GM12872 (cell line): ENCODE measurements around the gene SLC24A4.

Source experiments
- CTCF ChIP-seq: IDR thresholded peaks from 3 replicates; pipeline ENCODE4 v1.5.1; 2011; ENCODE audit warnings: low read depth, mild to moderate bottlenecking, low read length, moderate library complexity; ENCODE audit not compliant: insufficient read depth

Gene SLC24A4

DNA sequence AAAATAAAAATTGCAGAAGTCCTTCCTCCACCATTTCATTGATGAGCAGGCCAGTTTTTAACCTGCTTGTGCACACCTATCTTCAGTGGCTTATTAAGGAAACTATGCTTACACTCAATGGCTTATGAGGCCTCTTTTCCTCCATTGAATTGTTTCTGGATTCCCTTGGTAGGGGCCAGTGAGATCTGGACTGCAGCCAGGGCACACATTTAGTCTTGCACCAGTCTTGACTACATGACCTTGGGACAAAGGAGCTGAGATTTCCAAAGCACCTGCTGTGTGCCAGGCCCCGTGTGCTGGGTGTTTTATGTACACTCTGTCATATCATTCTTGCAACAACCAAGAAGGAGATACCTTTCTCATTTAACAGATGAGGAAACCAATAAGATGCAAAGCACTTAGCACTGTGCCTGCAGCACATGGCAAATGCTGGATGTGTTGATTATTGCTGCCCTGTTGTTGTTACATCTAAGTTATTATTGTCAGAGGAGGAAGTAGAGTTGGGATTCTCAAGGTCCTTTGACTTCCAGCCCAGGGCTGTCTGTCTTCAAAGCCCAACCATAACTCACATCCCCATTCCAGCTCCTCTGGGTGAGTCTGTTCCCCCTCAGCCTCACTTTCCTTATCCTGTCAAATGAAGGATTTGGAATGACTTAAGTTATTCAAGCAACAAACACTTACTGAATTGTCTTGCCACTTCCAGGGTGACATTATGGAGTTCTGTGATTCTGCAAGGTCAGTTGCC lies 159.0 kb downstream of the SLC24A4 start:
- no peak for TF ChIP-seq CTCF

GRCh38 chr14:92482621-92483319 lies 159.8 kb downstream of the SLC24A4 start:
- no peak for TF ChIP-seq CTCF

DNA sequence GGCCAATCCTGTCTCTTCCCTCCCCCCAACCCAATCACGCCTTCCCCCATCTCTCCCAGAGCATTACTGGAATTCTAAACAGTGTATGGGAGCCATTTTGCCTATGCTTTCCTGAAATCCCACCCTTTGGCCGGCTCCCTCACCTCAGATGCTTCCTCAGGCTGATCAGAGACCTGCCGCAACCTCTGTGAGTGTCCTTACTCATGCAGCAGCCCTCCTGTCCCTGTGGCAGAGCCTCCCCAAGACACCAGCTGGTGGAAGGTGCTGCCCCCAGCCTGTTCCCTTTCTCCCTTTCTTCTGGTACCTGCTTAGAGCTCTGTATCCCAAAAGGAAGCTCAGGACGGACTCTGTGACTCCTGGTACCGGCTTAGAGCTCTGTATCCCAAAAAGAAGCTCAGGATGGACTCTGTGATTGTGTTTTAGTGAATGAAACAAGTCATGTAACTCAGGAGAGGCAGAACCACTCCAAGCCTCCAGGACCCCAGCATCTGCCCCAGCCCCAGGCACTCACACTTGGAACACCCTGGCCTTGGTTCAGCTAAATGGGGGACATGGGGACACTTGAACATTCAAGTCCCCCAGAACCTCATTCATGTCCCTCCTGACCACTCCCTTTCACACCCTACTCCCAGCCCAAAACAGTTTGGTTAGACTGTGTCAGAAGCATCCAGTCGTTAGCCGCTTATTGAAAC lies 161.3 kb downstream of the SLC24A4 start:
- TF ChIP-seq CTCF, result no peak

DNA sequence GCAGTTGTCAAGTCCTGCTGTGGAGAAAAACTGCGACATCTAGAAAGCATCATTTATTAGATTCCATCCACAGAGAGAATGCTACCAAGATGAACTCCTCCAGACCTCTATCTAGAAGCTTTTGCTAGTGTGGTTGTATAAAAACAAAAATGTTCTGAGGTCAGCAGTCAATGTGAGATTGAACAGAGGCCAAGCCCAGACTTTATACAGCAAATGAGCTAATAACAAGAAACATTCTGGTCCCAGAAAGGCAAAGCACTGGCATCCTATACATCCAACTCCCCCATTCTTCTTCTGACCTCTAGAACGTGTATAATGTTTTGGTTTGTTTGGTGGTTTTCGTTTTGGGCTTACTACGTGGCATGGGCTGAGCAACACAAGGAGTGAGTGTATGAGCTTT lies 163.9 kb downstream of the SLC24A4 start:
- TF ChIP-seq CTCF, result no peak

DNA sequence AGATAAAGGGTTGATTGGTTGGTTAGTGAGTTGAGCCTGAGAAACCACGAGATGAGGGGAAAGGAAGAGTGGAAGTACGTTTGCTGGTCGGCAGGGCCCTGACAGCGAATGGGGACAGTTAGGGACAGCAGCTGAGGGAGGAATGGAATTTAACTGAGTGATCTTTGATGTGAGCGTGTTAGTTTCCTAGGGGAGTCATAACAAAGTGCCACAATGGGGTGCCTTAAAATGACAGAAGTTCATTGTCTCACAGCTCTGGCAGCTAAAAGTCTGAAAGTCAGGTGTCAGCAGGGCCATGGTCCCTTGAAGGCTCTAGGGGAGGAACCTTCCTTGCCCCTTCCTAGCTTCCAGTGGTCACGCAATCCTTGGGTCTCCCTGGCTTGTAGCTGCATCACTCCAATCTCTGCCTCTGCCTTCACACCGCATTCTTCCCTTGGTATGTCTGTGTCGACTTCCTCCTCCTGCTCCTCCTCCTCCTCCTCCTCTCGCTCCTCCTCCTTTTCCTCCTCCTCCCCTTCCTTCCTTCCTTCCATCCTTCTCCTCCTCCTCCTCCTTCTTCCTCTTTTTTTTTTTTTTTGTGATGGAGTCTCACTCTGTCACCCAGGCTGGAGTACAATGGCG lies 164.7 kb downstream of the SLC24A4 start:
- TF ChIP-seq CTCF, result no peak

GRCh38 chr14:92489394-92490238 lies 166.7 kb downstream of the SLC24A4 start:
- no peak for TF ChIP-seq CTCF
